ENCODE measurements around the gene SPC24.
"Not testable (repeated sequence)": the region's sequence is repeated elsewhere in the genome, so short reads cannot be mapped to it uniquely, and the experiment has no call there.

The SPC24 gene

DNA sequence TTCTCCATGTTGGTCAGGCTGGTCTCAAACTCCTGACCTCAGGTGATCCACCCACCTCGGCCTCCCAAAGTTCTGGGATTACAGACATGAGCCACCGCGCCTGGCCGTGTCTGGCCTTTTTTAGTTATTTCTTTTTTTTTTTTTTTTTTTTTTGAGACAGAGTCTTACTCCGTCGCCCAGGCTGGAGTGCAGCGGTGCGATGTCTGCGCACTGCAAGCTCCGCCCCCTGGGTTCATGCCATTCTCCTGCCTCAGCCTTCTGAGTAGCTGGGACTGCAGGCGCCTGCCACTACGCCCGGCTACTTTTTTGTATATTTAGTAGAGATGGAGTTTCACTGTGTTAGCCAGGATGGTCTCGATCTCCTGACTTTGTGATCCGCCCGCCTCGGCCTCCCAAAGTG lies 33.6 kb downstream of the SPC24 start:
- not testable (repeated sequence) for H3K9me3 ChIP-seq (ENCODE audit: insufficient read depth, low read depth, low read length); H3K9ac ChIP-seq (ENCODE audit: low read length); H4K8ac ChIP-seq (ENCODE audit: low read depth, low read length); H4K12ac ChIP-seq (ENCODE audit: low read depth, low read length); H3K4me3 ChIP-seq (ENCODE audit: low read depth, low read length); H2AK5ac ChIP-seq (ENCODE audit: low read length); H2AFZ ChIP-seq (ENCODE audit: insufficient read depth, low read length, poor library complexity); H3K27me3 ChIP-seq (ENCODE audit: insufficient read depth, low read length); H3K4ac ChIP-seq (ENCODE audit: low read depth, low read length); H2BK5ac ChIP-seq (ENCODE audit: low read depth, low read length, poor library complexity); H3K4me1 ChIP-seq (ENCODE audit: control insufficient read depth in 1 of 2, insufficient read depth in 2 of 2, low read length in 2 of 2); H3K14ac ChIP-seq (ENCODE audit: low read length); H3K18ac ChIP-seq (ENCODE audit: low read length); H3K4me2 ChIP-seq (ENCODE audit: low read length); H2BK12ac ChIP-seq (ENCODE audit: low read length); H3K27ac ChIP-seq (ENCODE audit: low read depth, low read length); H4K91ac ChIP-seq (ENCODE audit: low read depth, low read length); H2BK120ac ChIP-seq (ENCODE audit: insufficient read depth, low read length, poor library complexity); H3K79me2 ChIP-seq (ENCODE audit: control insufficient read depth, insufficient read depth, low read length, poor library complexity); H3K79me1 ChIP-seq (ENCODE audit: low read length); H3K23ac ChIP-seq (ENCODE audit: low read length)
- peak; percentile 45 to 54 for DNase-seq
- peaks cover 86 to 88% of the 10 kb centered on the region in 2 experiments for H3K36me3 ChIP-seq (ENCODE audit: control insufficient read depth in 1 of 2, insufficient read depth in 2 of 2, low read length in 2 of 2)
- WGBS (ENCODE audit: extremely low coverage, insufficient coverage, insufficient read length), result no CpG with 5 or more reads among the region's 17 CpGs

GRCh38 chr19:11116507-11116906 lies 39.1 kb downstream of the SPC24 start:
- Histone ChIP-seq H3K14ac (ENCODE audit: low read length) (no peak overlapping the region), H3K27me3 (ENCODE audit: insufficient read depth, low read length) (no peaks in the 10 kb centered on the region), H2AFZ (ENCODE audit: insufficient read depth, low read length, poor library complexity) (no peak overlapping the region), H3K18ac (ENCODE audit: low read length) (no peak overlapping the region), H4K8ac (ENCODE audit: low read depth, low read length) (no peak overlapping the region), H3K9ac (ENCODE audit: low read length) (no peak overlapping the region), H3K23ac (ENCODE audit: low read length) (no peak overlapping the region), H3K36me3 (ENCODE audit: control insufficient read depth in 1 of 2, insufficient read depth in 2 of 2, low read length in 2 of 2) (peaks cover 92 to 93% of the 10 kb centered on the region in 2 experiments), H3K27ac (ENCODE audit: low read depth, low read length) (no peak overlapping the region), H2BK120ac (ENCODE audit: insufficient read depth, low read length, poor library complexity) (no peak overlapping the region), H4K12ac (ENCODE audit: low read depth, low read length) (no peak overlapping the region), H2AK5ac (ENCODE audit: low read length) (no peak overlapping the region), H3K79me2 (ENCODE audit: control insufficient read depth, insufficient read depth, low read length, poor library complexity) (no peaks in the 10 kb centered on the region), H3K9me3 (ENCODE audit: insufficient read depth, low read depth, low read length) (peaks cover 6% of the 10 kb centered on the region), H2BK12ac (ENCODE audit: low read length) (no peak overlapping the region), H4K91ac (ENCODE audit: low read depth, low read length) (no peak overlapping the region), H3K4me1 (ENCODE audit: control insufficient read depth in 1 of 2, insufficient read depth in 2 of 2, low read length in 2 of 2) (no peaks in the 10 kb centered on the region), H3K4me2 (ENCODE audit: low read length) (no peak overlapping the region), H3K79me1 (ENCODE audit: low read length) (no peaks in the 10 kb centered on the region), H3K4me3 (ENCODE audit: low read depth, low read length) (no peak overlapping the region), H2BK5ac (ENCODE audit: low read depth, low read length, poor library complexity) (no peak overlapping the region), H3K4ac (ENCODE audit: low read depth, low read length) (no peak overlapping the region)
- WGBS (ENCODE audit: extremely low coverage, insufficient coverage, insufficient read length), result no CpG with 5 or more reads among the region's 9 CpGs
- DNase-seq, result no peak

DNA sequence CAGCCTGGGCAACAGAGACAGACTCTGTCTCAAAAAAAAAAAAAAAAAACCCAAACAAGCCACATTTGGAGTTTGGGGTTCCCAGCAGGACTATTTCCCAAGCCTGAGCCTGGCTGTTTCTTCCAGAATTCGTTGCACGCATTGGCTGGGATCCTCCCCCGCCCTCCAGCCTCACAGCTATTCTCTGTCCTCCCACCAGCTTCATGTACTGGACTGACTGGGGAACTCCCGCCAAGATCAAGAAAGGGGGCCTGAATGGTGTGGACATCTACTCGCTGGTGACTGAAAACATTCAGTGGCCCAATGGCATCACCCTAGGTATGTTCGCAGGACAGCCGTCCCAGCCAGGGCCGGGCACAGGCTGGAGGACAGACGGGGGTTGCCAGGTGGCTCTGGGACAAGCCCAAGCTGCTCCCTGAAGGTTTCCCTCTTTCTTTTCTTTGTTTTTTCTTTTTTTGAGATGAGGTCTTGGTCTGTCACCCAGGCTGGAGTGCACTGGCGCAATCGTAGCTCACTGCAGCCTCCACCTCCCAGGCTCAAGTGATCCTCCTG lies 39.6 kb downstream of the SPC24 start:
- Histone ChIP-seq H2AK5ac (ENCODE audit: low read length) (no peak overlapping the region), H3K27ac (ENCODE audit: low read depth, low read length) (no peak overlapping the region), H3K18ac (ENCODE audit: low read length) (no peak overlapping the region), H3K4ac (ENCODE audit: low read depth, low read length) (no peak overlapping the region), H3K27me3 (ENCODE audit: insufficient read depth, low read length) (no peaks in the 10 kb centered on the region), H3K4me2 (ENCODE audit: low read length) (no peak overlapping the region), H4K8ac (ENCODE audit: low read depth, low read length) (no peak overlapping the region), H3K4me1 (ENCODE audit: control insufficient read depth in 1 of 2, insufficient read depth in 2 of 2, low read length in 2 of 2) (no peaks in the 10 kb centered on the region), H3K9me3 (ENCODE audit: insufficient read depth, low read depth, low read length) (peaks cover 6% of the 10 kb centered on the region), H3K4me3 (ENCODE audit: low read depth, low read length) (no peak overlapping the region), H3K14ac (ENCODE audit: low read length) (no peak overlapping the region), H3K23ac (ENCODE audit: low read length) (no peak overlapping the region), H2BK12ac (ENCODE audit: low read length) (no peak overlapping the region), H2BK5ac (ENCODE audit: low read depth, low read length, poor library complexity) (no peak overlapping the region), H2AFZ (ENCODE audit: insufficient read depth, low read length, poor library complexity) (no peak overlapping the region), H2BK120ac (ENCODE audit: insufficient read depth, low read length, poor library complexity) (no peak overlapping the region), H3K36me3 (ENCODE audit: control insufficient read depth in 1 of 2, insufficient read depth in 2 of 2, low read length in 2 of 2) (peaks cover 92 to 93% of the 10 kb centered on the region in 2 experiments), H3K79me2 (ENCODE audit: control insufficient read depth, insufficient read depth, low read length, poor library complexity) (no peaks in the 10 kb centered on the region), H3K79me1 (ENCODE audit: low read length) (no peaks in the 10 kb centered on the region), H3K9ac (ENCODE audit: low read length) (no peak overlapping the region), H4K91ac (ENCODE audit: low read depth, low read length) (no peak overlapping the region), H4K12ac (ENCODE audit: low read depth, low read length) (no peak overlapping the region)
- no peak for DNase-seq
- WGBS (ENCODE audit: extremely low coverage, insufficient coverage, insufficient read length), result no CpG with 5 or more reads among the region's 11 CpGs

DNA sequence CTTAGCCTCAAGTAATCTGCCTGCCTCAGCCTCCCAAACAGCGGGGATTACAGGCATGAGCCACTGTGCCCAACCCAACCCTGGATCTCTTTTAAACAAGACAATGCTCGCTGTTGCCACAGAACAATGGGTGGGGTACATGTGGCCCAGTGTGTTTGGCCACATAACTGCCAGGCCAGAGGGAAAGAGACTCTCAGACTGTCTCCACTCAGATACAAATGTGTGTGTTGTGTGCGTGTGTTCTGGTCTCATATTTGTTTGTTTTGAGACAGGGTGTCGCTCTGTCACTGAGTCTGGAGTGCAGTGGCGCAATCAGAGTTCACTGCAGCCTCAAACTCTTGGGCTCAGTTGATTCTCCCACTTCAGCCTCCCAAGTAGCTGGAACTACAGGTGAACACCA lies 40.5 kb downstream of the SPC24 start:
- Histone ChIP-seq H2AK5ac (ENCODE audit: low read length) (no peak overlapping the region), H3K79me1 (ENCODE audit: low read length) (no peaks in the 10 kb centered on the region), H4K8ac (ENCODE audit: low read depth, low read length) (no peak overlapping the region), H3K4me1 (ENCODE audit: control insufficient read depth in 1 of 2, insufficient read depth in 2 of 2, low read length in 2 of 2) (no peaks in the 10 kb centered on the region), H3K36me3 (ENCODE audit: control insufficient read depth in 1 of 2, insufficient read depth in 2 of 2, low read length in 2 of 2) (peaks cover 92% of the 10 kb centered on the region in 2 experiments), H3K14ac (ENCODE audit: low read length) (no peak overlapping the region), H3K23ac (ENCODE audit: low read length) (no peak overlapping the region), H3K9me3 (ENCODE audit: insufficient read depth, low read depth, low read length) (peaks cover 4% of the 10 kb centered on the region), H3K4ac (ENCODE audit: low read depth, low read length) (no peak overlapping the region), H3K4me2 (ENCODE audit: low read length) (no peak overlapping the region), H3K27ac (ENCODE audit: low read depth, low read length) (no peak overlapping the region), H2AFZ (ENCODE audit: insufficient read depth, low read length, poor library complexity) (no peak overlapping the region), H3K9ac (ENCODE audit: low read length) (no peak overlapping the region), H2BK120ac (ENCODE audit: insufficient read depth, low read length, poor library complexity) (no peak overlapping the region), H3K4me3 (ENCODE audit: low read depth, low read length) (no peak overlapping the region), H3K79me2 (ENCODE audit: control insufficient read depth, insufficient read depth, low read length, poor library complexity) (no peaks in the 10 kb centered on the region), H3K18ac (ENCODE audit: low read length) (no peak overlapping the region), H3K27me3 (ENCODE audit: insufficient read depth, low read length) (no peaks in the 10 kb centered on the region), H2BK5ac (ENCODE audit: low read depth, low read length, poor library complexity) (no peak overlapping the region), H4K91ac (ENCODE audit: low read depth, low read length) (no peak overlapping the region), H2BK12ac (ENCODE audit: low read length) (no peak overlapping the region), H4K12ac (ENCODE audit: low read depth, low read length) (no peak overlapping the region)
- WGBS (ENCODE audit: extremely low coverage, insufficient coverage, insufficient read length), result no CpG with 5 or more reads among the region's 5 CpGs
- no peak for DNase-seq
